SK-N-SH treated with all-trans-retinoic acid at 6 μM for 48 hours (cell line): Measurements from ENCODE around the gene FAM131C.

ENCODE experiments used
- ISL1 ChIP-seq: fragments of 250-450 bp; sonication (Bioruptor Pico); IDR thresholded peaks from 2 replicates; pipeline ENCODE4 v2.1.2; 2022; ENCODE audit warnings: mild to moderate bottlenecking, moderate library complexity
- TCF4 ChIP-seq: fragments of 250-450 bp; sonication (Bioruptor Pico); IDR thresholded peaks from 2 replicates; pipeline ENCODE4 v1.8.0; 2021; ENCODE audit warnings: mild to moderate bottlenecking, moderate library complexity, borderline replicate concordance

DNA sequence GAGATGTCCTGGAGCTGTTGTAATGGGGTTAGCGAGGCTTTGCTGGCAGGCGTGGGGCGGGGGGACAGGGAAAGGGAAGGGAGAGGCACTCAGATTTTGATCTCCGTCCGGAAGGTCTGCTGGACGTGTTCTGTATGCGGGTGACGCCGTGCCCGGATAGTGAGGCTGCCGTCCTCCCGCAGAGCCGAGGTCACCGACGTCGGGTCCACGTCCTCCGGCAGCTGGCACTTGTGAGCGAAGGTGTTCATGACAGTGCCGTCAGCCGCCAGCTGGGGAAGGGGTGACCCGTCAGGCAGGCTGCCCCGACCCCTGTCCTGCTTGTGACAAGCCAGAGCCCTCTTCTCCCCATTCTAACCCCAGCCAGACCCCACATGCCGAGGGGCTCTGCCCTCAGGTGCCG is 58.0 kb downstream of the FAM131C start:
- TF ChIP-seq ISL1 (CRISPR knock-in tag): no peak
- no peak for TF ChIP-seq TCF4 (CRISPR knock-in tag)
